Stimulated activated naive CD8-positive, alpha-beta T cell treated with anti-CD3 and anti-CD28 coated beads, Interleukin-15, Interleukin-2, amounts not matched to agents 100 ng/mL and 50 ng/mL, for 24 hours (primary cell): ENCODE measurements around the gene NOTO.
"Not testable (repeated sequence)": the region's sequence is repeated elsewhere in the genome, so short reads cannot be mapped to it uniquely, and the experiment has no call there.

Source experiments
- H3K27ac Mint-ChIP-seq: one replicate; pipeline ENCODE4 v1.8.0; 2021; ENCODE audit warnings: mild to moderate bottlenecking, mixed read lengths
- H3K27me3 Mint-ChIP-seq: one replicate; pipeline ENCODE4 v1.8.0; 2021; ENCODE audit warnings: mixed read lengths
- H3K36me3 Mint-ChIP-seq: one replicate; pipeline ENCODE4 v1.8.0; 2021; ENCODE audit warnings: low read depth, mixed read lengths
- H3K4me1 Mint-ChIP-seq: one replicate; pipeline ENCODE4 v1.8.0; 2021; ENCODE audit warnings: low read depth, mixed read lengths
- H3K4me3 Mint-ChIP-seq: one replicate; pipeline ENCODE4 v1.8.0; 2021; ENCODE audit warnings: mild to moderate bottlenecking, mixed read lengths
- H3K9me3 Mint-ChIP-seq: one replicate; pipeline ENCODE4 v1.8.0; 2021; ENCODE audit warnings: mixed read lengths

Gene NOTO

DNA sequence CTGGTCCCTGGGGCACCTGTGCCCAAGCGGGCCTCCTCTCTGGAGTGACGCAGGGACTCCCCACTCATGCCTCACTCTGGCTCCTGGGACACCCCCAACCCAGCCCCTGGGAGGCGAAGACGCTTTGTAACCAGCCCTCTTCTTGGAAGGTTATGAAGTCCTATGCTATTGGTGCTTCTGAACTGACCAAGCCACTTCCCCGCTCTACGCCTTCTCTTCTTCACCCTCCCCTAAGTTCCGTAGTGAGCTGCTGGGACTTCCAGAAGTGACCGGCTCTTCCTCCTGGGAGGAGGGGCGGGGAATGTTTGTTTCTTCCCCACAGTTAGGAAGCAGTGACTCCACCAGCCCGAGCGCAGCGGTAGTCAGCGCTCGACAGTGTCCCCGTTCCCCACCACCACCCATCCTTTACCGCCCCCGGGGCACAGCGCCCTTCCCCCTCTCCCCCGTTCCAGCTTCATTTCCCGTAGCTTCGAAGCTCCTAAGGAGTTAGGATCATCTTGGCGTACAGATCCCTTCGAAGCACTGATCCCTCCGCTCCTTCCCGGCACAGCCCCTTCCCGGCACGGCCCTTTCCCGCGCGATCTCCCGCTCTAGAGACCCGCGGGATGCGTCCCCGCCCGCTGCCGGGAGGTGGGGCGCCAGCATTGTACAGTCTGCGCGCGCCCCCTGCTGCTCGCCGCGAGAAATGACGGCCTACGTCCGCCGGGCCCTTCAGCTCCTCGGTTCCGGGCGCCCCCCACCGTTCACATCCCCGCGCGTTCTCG is 25.3 kb upstream of the NOTO start:
- H3K27me3 Mint-ChIP-seq: peaks cover 42% of the 10 kb centered on the region
- H3K9me3 Mint-ChIP-seq: no peaks in the 10 kb centered on the region
- peak overlapping the region; percentile 82 for H3K4me3 Mint-ChIP-seq
- peaks cover 27% of the 10 kb centered on the region for H3K4me1 Mint-ChIP-seq
- H3K36me3 Mint-ChIP-seq: no peaks in the 10 kb centered on the region
- H3K27ac Mint-ChIP-seq: peak overlapping the region; percentile 58

DNA sequence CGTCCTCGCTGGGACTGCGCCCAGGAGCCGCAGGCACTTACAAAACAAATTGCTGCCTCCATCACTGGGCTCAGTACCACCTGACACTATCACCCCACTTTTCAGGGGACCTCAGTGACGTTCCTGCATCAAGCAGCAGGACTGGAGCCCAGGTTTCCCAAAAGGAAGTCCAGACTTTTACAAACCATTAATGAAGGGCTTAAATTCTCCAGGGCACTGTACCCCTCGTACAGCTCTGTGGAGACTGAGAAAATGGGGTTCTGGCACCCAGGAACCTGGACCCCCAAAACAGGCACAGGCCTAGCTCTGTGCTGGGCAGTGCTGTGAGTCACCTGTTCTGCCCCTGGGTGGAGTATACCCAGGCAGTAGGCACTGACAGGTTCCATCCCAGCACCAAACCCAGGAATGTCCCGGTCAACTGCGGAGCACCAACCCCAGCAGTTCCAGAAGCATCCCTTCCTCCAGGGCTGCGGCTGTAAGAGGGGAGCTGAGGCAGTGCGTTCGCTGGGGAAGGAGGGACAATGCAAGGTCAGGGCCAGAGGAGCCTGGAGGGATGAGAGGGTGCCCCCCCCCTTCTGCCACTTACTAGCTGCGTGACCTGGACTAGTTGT is 24.6 kb upstream of the NOTO start:
- Mint-ChIP-seq H3K27ac (no peak overlapping the region), H3K4me3 (peak overlapping the region; percentile 82), H3K4me1 (peaks cover 27% of the 10 kb centered on the region), H3K27me3 (peaks cover 46% of the 10 kb centered on the region), H3K36me3 (no peaks in the 10 kb centered on the region), H3K9me3 (no peaks in the 10 kb centered on the region)

DNA sequence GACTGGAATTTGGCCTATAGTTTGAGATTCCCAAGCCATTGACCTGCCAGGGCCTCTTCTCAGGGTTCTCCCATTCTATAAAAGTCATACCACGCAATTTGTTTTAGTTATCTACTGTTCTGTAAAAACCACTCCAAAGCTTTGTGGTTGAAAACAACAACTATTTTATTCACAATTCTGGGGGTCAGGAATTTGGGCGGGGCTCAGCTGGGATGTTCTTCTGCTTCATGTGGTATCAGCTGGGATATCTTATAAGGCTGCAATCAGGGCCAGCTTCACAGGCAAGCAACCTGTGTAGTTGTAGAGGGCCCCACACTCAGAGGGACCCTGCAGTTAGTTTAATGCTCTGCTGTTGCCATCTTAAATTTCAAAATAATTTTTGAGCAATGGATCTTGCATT is 16.4 kb upstream of the NOTO start:
- Mint-ChIP-seq H3K4me3 (no peak overlapping the region), H3K27ac (no peak overlapping the region), H3K9me3 (no peaks in the 10 kb centered on the region), H3K4me1 (no peaks in the 10 kb centered on the region), H3K36me3 (no peaks in the 10 kb centered on the region), H3K27me3 (peaks cover 14% of the 10 kb centered on the region)

DNA sequence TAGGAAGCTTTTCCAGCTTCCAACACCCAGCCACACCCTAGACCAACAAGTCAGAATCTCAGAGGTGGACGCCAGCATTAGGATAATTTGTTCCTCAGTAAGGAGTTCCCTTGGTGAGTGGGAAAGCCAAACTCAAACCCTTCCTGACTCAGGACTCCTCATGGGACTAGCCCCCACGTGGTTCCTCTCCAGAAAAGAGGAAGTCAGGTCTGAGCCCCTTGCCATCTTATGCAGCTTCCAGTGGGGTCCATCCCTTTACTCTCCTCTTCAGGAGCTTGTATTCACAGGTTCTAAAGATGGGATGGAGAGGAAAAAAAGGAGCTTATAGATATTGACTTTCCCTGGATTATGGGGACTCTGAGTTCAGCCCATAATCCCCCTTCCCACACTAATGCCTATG is 14.8 kb upstream of the NOTO start:
- H3K36me3 Mint-ChIP-seq: no peaks in the 10 kb centered on the region
- H3K27me3 Mint-ChIP-seq: peaks cover 14% of the 10 kb centered on the region
- no peaks in the 10 kb centered on the region for H3K9me3 Mint-ChIP-seq
- H3K27ac Mint-ChIP-seq: no peak overlapping the region
- H3K4me3 Mint-ChIP-seq: no peak overlapping the region
- no peaks in the 10 kb centered on the region for H3K4me1 Mint-ChIP-seq

DNA sequence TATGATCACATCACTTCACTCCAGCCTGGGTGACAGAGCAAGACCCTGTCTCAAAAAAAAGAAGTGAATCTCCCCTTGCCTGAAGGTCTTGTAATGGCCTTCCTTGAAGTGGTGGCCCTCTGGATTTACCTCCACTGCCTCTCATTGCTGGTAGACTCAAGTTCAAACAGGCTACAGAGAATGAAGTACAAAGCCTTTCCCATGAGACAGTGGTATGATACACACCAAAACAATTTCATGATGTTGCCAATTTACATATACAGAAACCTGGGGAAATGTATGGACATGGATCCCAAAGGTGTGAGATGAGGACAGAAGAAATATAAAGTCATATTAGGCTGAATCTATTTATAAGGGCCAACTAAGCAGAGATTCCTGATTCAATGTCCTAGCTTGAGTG is 4.8 kb upstream of the NOTO start:
- Mint-ChIP-seq H3K36me3 (no peaks in the 10 kb centered on the region), H3K9me3 (no peaks in the 10 kb centered on the region), H3K27me3 (peaks cover 39% of the 10 kb centered on the region), H3K4me3 (no peak overlapping the region), H3K4me1 (peaks cover 5% of the 10 kb centered on the region), H3K27ac (no peak overlapping the region)

DNA sequence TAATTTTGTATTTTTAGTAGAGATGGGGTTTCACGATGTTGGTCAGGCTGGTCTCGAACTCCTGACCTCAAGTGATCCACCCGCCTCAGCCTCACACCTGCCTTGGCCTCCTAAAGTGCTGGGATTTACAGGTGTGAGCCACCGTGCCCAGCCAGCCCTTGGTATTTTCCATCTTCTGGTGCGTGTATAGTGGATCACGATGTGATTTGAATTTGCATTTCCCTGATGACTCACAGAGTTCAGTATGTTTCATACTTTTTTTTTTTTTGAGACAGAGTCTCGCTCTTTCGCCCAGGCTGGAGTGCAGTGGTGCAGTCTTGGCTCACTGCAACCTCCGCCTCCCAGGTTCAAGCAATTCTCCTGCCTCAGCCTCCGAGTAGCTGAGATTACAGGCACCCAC is 2.1 kb upstream of the NOTO start:
- peaks cover 55% of the 10 kb centered on the region for H3K27me3 Mint-ChIP-seq
- H3K27ac Mint-ChIP-seq, H3K9me3 Mint-ChIP-seq, H3K36me3 Mint-ChIP-seq, H3K4me3 Mint-ChIP-seq, H3K4me1 Mint-ChIP-seq: not testable (repeated sequence)

DNA sequence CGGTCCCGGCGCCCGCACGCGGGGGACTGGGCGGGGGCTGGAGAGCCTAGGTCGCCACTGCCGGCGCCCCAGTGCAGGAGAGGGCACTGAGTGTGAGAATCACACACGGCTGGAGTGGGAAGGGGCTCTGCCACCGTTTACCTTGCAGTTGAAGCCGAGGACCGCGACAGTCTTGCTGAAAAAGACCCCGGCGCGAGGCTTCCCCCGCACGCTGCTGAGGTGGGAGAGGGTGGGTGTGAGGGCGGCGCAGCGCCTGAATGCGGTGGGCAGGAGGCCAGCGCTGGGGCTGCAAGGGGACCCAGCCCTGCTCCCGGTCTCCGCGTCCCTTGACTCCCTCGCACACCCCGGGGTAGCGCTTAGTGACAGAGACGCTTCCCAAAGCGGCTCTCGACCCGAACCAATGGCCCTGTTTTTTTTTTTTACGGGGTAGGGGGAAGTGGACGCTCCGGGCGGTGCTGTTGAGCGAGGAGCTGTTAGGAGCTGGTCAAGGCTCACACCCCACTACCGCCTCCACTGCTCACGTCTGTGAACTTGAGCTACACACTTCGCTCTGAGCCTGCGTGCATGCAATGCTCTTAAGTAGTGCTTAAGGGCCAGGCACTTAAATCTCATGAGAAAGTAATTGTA is 794 bp downstream of the NOTO start:
- peaks cover 8% of the 10 kb centered on the region for H3K4me1 Mint-ChIP-seq
- peaks cover 50% of the 10 kb centered on the region for H3K27me3 Mint-ChIP-seq
- H3K4me3 Mint-ChIP-seq: no peak overlapping the region
- no peaks in the 10 kb centered on the region for H3K36me3 Mint-ChIP-seq
- no peak overlapping the region for H3K27ac Mint-ChIP-seq
- H3K9me3 Mint-ChIP-seq: no peaks in the 10 kb centered on the region

DNA sequence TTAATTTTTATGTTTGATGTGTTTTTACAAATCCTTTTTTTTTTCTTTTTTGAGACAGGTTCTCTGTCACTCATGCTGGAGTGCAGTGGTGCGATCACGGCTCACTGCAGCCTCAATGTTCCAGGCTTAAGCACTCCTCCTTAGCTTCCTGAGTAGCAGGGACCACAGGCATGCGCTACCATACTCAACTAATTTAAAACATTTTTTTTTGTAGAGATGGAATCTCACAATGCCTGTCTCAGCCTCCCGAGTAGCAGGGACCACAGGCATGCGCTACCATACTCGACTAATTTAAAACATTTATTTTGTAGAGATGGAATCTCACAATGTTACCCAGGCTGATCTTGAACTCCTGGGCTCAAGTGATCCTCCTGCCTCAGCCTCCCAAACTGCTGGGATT is 3.2 kb downstream of the NOTO start:
- Mint-ChIP-seq H3K27ac (no peak overlapping the region), H3K4me1 (peaks cover 8% of the 10 kb centered on the region), H3K4me3 (no peak overlapping the region), H3K36me3 (no peaks in the 10 kb centered on the region), H3K27me3 (peaks cover 32% of the 10 kb centered on the region), H3K9me3 (no peaks in the 10 kb centered on the region)

DNA sequence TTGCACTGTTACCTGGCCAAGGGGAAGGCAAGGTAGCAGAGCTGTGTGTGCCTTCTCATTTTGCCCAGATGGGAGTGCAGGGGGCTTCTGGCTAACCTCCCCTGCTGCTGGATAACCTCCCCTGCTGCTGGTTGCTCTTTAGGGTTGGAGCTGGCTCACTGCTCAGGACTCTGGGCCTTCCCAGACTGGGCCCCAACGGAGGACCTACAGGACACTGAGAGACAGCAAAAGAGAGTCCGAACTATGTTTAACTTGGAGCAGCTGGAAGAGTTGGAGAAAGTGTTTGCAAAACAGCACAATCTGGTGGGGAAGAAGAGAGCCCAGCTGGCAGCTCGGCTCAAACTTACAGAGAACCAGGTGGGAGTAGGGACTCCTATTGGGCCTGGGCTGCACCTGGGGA is 5.9 kb downstream of the NOTO start:
- Mint-ChIP-seq H3K27ac (no peak overlapping the region), H3K4me1 (peaks cover 12% of the 10 kb centered on the region), H3K36me3 (no peaks in the 10 kb centered on the region), H3K4me3 (no peak overlapping the region), H3K27me3 (peaks cover 22% of the 10 kb centered on the region), H3K9me3 (no peaks in the 10 kb centered on the region)

DNA sequence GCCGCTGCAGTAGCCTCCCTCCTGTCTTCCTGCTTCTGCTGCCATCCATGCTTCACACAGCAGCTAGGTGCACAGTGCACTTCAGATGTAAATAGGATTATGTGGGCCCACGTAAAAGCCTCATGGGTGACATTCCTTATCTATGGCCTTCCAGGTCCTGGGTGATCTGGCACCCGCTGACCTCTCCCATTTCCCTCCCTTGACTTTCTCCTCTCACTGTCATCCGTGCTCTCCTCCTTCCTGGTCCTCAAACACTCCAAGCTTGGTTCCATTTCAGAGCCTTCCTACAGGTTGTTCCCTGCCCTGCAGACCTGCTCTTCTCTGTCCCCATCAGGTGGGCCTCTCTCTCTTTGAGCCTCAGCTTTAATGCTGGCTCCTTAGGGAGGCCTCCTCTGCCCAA is 7.6 kb downstream of the NOTO start:
- H3K27me3 Mint-ChIP-seq: peaks cover 9% of the 10 kb centered on the region
- no peak overlapping the region for H3K4me3 Mint-ChIP-seq
- no peaks in the 10 kb centered on the region for H3K9me3 Mint-ChIP-seq
- peaks cover 25% of the 10 kb centered on the region for H3K4me1 Mint-ChIP-seq
- H3K36me3 Mint-ChIP-seq: no peaks in the 10 kb centered on the region
- H3K27ac Mint-ChIP-seq: no peak overlapping the region

DNA sequence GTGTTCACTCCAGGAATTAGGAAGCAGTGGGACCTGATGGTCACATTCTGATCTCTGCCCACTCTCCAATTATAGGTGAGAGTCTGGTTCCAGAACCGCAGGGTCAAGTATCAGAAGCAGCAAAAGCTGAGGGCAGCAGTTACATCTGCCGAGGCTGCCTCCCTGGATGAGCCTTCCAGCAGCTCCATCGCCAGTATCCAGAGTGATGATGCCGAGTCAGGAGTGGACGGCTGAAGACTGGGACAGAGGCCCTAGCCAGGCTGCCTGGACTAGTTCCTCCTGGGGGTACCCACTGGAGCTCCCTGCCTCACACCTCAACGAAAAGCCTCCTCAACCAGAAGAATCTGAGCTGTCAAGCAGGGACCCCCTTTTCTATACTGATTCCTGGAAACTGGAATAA is 8.3 kb downstream of the NOTO start:
- H3K4me1 Mint-ChIP-seq: peaks cover 32% of the 10 kb centered on the region
- H3K36me3 Mint-ChIP-seq: no peaks in the 10 kb centered on the region
- H3K27me3 Mint-ChIP-seq: peaks cover 6% of the 10 kb centered on the region
- H3K9me3 Mint-ChIP-seq: no peaks in the 10 kb centered on the region
- H3K4me3 Mint-ChIP-seq: no peak overlapping the region
- no peak overlapping the region for H3K27ac Mint-ChIP-seq

DNA sequence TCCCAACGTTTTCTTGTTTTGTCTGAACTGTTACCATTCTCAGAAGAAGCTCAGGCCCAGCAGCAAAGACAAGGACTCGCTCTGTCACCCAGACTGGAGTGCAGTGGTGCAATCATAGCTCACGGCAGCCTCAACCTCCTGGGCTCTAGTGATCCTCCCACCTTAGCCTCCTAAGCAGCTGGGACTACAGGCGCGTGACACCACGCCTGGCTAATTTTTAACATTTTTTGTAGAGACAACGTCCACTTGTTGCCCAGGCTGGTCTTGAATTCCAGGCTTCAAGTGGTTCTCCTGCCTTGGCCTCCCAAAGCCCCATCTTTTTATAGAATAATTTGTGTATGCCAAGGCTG is 9.7 kb downstream of the NOTO start:
- Mint-ChIP-seq H3K36me3 (no peaks in the 10 kb centered on the region), H3K9me3 (no peaks in the 10 kb centered on the region), H3K27ac (no peak overlapping the region), H3K27me3 (no peaks in the 10 kb centered on the region), H3K4me3 (no peak overlapping the region), H3K4me1 (peaks cover 36% of the 10 kb centered on the region)

DNA sequence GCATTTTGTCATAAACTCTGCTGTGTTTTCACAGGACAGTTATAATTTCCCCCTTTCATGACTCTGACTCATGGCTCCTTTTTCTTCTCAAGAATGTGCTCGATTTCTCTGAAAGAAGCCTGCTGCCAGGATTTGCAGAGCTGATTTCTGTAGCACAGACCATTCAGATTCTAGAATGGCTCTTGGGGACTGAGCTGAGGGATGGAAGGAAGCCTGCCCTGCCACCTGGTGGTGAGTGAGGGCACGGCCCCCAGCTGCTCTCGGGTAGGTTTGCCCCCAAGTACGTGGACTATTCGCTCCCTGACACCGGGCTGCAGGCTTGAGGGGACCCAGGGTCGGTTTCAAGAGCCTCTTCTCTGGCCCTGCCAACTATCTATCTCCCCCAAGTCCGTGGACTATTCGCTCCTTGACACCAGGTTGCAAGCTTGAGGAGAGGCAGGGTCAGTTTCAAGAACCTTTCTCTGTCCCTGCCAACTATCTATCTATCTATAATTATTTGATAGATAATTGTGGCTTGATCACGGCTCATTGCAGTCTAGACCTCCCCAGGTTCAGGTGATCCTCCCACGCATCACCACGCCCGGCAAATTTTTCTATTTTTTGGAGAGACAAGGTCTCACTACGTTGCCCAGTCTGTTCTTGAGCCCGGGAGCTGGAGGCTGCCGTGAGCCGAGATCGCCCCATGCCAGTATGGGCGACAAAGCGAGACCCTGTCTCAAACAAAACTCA is 10.2 kb downstream of the NOTO start:
- Mint-ChIP-seq H3K4me3 (no peak overlapping the region), H3K9me3 (no peaks in the 10 kb centered on the region), H3K4me1 (peaks cover 37% of the 10 kb centered on the region), H3K27me3 (no peaks in the 10 kb centered on the region), H3K27ac (no peak overlapping the region), H3K36me3 (no peaks in the 10 kb centered on the region)

DNA sequence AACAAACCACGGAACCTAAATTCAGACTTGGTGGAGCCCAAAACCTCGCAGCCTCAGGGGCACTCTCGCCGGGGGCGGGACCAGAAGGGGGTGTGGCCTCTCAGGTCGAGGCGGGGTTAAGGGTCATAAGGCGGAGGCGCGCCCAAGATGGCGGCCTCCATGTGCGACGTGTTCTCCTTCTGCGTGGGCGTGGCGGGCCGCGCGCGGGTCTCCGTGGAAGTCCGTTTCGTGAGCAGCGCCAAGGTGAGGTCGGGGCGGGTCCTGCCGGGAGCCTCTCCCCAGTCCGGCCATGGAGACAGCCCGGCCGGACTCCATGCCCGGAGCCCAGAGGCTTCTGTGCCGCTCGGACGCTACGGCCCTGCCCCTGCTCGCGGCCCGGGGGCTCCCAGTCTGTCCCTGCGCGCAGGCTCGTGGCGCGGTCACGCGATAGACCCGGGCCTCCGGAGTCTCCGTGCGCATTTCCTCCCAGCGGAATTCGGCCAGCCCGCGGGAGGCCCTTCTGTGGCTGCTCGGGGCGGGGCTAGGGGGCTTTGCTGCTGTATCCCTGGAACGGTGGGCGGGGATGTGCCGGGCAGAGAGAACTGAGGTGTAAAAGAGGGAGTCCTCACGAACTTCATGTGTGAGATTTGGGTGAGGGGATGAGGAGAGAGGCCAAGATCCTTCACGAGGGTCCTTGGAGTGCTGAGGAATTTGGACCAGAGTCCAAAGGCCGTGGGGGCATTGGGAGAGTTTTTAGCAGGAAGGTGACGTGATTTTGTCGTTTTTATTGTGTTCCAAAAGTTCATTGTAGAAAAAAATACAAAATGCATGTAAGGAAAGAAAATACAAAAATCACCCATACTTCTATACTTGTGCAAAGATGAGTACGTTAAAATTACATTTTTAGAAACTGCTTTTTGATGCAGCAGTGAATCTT is 12.0 kb downstream of the NOTO start, which contains the start of gene SMYD5:
Gene SMYD5 (plus strand): TSS at position 126 of the 916 bp plus-strand sequence. CDS start 22 bp downstream, at position 148.
- Mint-ChIP-seq H3K9me3 (no peaks in the 10 kb centered on the region), H3K27me3 (no peaks in the 10 kb centered on the region)

More for the DNA sequence above, 12.0 kb downstream of the NOTO start, which contains the start of gene SMYD5:
- H3K36me3 Mint-ChIP-seq: no peaks in the 10 kb centered on the region
- peak within 1 kb of the TSS; percentile 94 for H3K4me3 Mint-ChIP-seq
- peaks cover 37% of the 10 kb centered on the region for H3K4me1 Mint-ChIP-seq
- H3K27ac Mint-ChIP-seq: peak within 1 kb of the TSS; percentile 92
